SU-DHL-6 (cell line): ENCODE data around the gene MOB4.
"Not testable (repeated sequence)": the region's sequence is repeated elsewhere in the genome, so short reads cannot be mapped to it uniquely, and the experiment has no call there.

ENCODE experiments used
- EZH2phosphoT487 ChIP-seq: fragments of 200-600 bp; sonication (generic), shearing (Covaris generic); conservative IDR thresholded peaks from 2 replicates; pipeline ENCODE4 v1.6.1; 2018; ENCODE audit warnings: mild to moderate bottlenecking, antibody characterized with exemption, low read length, moderate library complexity, mixed read lengths
- TF ChIP-seq, protein P1 (sequence below): fragments of 200-600 bp; sonication (generic); IDR thresholded peaks from one replicate; pipeline ENCODE4 v1.5.1; 2017; ENCODE audit warnings: antibody characterized with exemption, mild to moderate bottlenecking, low read length, moderate library complexity; ENCODE audit not compliant: insufficient read depth, poor library complexity, severe bottlenecking

DNA sequence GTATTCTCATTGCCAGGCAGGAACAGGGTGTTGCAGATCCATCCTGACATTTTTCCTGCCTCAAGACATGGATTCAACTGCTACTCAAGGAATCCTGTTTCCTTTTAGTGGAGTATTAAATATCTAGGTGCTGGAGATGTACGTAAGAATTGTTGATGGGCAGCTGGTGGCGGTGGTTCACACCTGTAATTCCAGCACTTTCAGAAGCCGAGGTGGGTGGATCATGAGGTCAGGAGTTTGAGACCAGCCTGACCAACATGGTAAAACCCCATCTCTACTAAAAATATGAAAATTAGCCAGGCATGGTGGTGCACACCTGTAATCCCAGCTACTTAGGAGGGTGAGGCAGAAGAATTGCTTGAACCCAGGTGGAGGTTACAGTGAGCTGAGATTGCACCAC, 31.6 kb upstream of the MOB4 start:
- TF ChIP-seq, protein P1, sequence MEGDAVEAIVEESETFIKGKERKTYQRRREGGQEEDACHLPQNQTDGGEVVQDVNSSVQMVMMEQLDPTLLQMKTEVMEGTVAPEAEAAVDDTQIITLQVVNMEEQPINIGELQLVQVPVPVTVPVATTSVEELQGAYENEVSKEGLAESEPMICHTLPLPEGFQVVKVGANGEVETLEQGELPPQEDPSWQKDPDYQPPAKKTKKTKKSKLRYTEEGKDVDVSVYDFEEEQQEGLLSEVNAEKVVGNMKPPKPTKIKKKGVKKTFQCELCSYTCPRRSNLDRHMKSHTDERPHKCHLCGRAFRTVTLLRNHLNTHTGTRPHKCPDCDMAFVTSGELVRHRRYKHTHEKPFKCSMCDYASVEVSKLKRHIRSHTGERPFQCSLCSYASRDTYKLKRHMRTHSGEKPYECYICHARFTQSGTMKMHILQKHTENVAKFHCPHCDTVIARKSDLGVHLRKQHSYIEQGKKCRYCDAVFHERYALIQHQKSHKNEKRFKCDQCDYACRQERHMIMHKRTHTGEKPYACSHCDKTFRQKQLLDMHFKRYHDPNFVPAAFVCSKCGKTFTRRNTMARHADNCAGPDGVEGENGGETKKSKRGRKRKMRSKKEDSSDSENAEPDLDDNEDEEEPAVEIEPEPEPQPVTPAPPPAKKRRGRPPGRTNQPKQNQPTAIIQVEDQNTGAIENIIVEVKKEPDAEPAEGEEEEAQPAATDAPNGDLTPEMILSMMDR, result not testable (repeated sequence)
- not testable (repeated sequence) for TF ChIP-seq EZH2phosphoT487
